K562 (cell line): ENCODE measurements around the gene UBL7.

ENCODE experiments used
- ASH1L ChIP-seq: fragments of 450-650 bp; IDR thresholded peaks from 2 replicates; pipeline ENCODE4 v1.6.1; 2018; ENCODE audit warnings: borderline replicate concordance, mild to moderate bottlenecking, low read depth; ENCODE audit not compliant: partially characterized antibody
- ELF1 ChIP-seq: fragments of 200-800 bp; sonication (Bioruptor generic); IDR thresholded peaks from 2 replicates; pipeline ENCODE4 v1.6.1; 2016; ENCODE audit warnings: missing genetic modification characterization, missing compliant biosample characterization
- ERF ChIP-seq: fragments of 450-650 bp; formaldehyde crosslinking; IDR thresholded peaks from 2 replicates; pipeline ENCODE4 v1.4.0; 2020; ENCODE audit warnings: mild to moderate bottlenecking, mixed read lengths
- HMG20A ChIP-seq: fragments of 450-650 bp; formaldehyde crosslinking; conservative IDR thresholded peaks from 2 replicates; pipeline ENCODE4 v1.4.0; 2020; ENCODE audit warnings: mild to moderate bottlenecking, mixed read lengths
- HNRNPUL1 ChIP-seq: fragments of 200-400 bp; formaldehyde crosslinking; IDR thresholded peaks from 2 replicates; pipeline ENCODE4 v1.6.1; 2017; ENCODE audit warnings: low read length
- SMC3 ChIP-seq: conservative IDR thresholded peaks from 2 replicates; pipeline ENCODE4 v1.6.1; 2011; ENCODE audit warnings: low read depth, low read length, improper control_type of control experiment; ENCODE audit not compliant: insufficient read depth
- TAF1 ChIP-seq: IDR thresholded peaks from 2 replicates; pipeline ENCODE4 v1.6.1; 2011; ENCODE audit warnings: mild to moderate bottlenecking, low read length, moderate library complexity; ENCODE audit not compliant: insufficient read depth, control insufficient read depth, severe bottlenecking; ENCODE audit errors: extremely low read depth
- TARDBP ChIP-seq: fragments of 450-650 bp; IDR thresholded peaks from 2 replicates; pipeline ENCODE4 v1.6.1; 2016
- TBP ChIP-seq: optimal IDR thresholded peaks from 2 replicates; pipeline ENCODE3; 2011; ENCODE audit warnings: low read depth, low read length, improper control_type of control experiment
- ZNF780A ChIP-seq: fragments of 250-450 bp; sonication (Bioruptor Pico); IDR thresholded peaks from 2 replicates; pipeline ENCODE4 v1.5.0; 2021; ENCODE audit warnings: mild to moderate bottlenecking
- TF ChIP-seq, protein P1 (sequence below): fragments of 250-450 bp; sonication (Bioruptor Pico); IDR thresholded peaks from 2 replicates; pipeline ENCODE4 v1.8.0; 2022; ENCODE audit warnings: inconsistent platforms, mild to moderate bottlenecking, moderate library complexity, borderline replicate concordance
- TF ChIP-seq, protein P2 (sequence below): fragments of 450-650 bp; IDR thresholded peaks from 2 replicates; pipeline ENCODE4 v1.6.1; 2018; ENCODE audit not compliant: partially characterized antibody
- TF ChIP-seq, protein P3 (sequence below), 3 experiments: IDR thresholded peaks in 2 of 3; conservative IDR thresholded peaks in 1 of 3; 2 replicates each; pipeline ENCODE4 v1.5.1; 2011 to 2012; ENCODE audit warnings: low read length in 3 of 3, mild to moderate bottlenecking in 3 of 3, control low read depth in 2 of 3, improper control_type of control experiment in 1 of 3, inconsistent platforms in 1 of 3, low read depth in 1 of 3, mixed read lengths in 1 of 3, moderate library complexity in 1 of 3; ENCODE audit not compliant: insufficient read depth in 2 of 3
- TF ChIP-seq, protein P4 (sequence below), 3 experiments: fragments of 200-800 bp in 1 of 3; fragments of 250-450 bp in 1 of 3; fragments of 450-650 bp in 1 of 3; sonication (Bioruptor Pico) in 1 of 3; sonication (Bioruptor generic) in 1 of 3; formaldehyde crosslinking in 1 of 3; IDR thresholded peaks; 2 replicates each; pipeline versions ENCODE4 v1.6.1 to v1.8.0; 2016 to 2022; ENCODE audit warnings: mild to moderate bottlenecking in 2 of 3, missing genetic modification characterization in 2 of 3, missing compliant biosample characterization in 1 of 3, moderate library complexity in 1 of 3

DNA sequence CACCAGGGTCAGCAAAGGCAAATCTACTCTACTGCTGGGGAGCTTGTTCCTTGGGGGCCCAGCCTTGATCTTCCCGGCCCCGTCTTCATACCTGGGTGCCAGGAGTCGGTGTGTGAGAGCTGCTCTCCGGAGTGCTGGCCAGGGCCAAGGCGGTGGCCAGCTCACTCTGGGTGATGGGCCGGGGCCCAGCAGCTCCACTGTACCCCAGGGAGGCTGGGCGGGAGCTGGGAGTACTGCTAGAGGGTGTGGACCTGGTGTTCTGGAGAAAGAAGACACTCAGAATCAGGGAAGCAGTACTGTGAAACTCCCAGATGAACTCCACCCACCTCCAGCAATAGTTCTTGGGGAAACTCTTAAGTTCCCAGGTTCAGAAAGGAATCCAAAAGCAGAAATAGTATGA is 11.9 kb downstream of the UBL7 start:
- TF ChIP-seq, protein P1, sequence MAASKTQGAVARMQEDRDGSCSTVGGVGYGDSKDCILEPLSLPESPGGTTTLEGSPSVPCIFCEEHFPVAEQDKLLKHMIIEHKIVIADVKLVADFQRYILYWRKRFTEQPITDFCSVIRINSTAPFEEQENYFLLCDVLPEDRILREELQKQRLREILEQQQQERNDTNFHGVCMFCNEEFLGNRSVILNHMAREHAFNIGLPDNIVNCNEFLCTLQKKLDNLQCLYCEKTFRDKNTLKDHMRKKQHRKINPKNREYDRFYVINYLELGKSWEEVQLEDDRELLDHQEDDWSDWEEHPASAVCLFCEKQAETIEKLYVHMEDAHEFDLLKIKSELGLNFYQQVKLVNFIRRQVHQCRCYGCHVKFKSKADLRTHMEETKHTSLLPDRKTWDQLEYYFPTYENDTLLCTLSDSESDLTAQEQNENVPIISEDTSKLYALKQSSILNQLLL: no peak
- TF ChIP-seq, protein P2, sequence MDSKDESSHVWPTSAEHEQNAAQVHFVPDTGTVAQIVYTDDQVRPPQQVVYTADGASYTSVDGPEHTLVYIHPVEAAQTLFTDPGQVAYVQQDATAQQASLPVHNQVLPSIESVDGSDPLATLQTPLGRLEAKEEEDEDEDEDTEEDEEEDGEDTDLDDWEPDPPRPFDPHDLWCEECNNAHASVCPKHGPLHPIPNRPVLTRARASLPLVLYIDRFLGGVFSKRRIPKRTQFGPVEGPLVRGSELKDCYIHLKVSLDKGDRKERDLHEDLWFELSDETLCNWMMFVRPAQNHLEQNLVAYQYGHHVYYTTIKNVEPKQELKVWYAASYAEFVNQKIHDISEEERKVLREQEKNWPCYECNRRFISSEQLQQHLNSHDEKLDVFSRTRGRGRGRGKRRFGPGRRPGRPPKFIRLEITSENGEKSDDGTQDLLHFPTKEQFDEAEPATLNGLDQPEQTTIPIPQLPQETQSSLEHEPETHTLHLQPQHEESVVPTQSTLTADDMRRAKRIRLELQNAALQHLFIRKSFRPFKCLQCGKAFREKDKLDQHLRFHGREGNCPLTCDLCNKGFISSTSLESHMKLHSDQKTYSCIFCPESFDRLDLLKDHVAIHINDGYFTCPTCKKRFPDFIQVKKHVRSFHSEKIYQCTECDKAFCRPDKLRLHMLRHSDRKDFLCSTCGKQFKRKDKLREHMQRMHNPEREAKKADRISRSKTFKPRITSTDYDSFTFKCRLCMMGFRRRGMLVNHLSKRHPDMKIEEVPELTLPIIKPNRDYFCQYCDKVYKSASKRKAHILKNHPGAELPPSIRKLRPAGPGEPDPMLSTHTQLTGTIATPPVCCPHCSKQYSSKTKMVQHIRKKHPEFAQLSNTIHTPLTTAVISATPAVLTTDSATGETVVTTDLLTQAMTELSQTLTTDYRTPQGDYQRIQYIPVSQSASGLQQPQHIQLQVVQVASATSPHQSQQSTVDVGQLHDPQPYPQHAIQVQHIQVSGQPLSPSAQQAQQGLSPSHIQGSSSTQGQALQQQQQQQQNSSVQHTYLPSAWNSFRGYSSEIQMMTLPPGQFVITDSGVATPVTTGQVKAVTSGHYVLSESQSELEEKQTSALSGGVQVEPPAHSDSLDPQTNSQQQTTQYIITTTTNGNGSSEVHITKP: no peak
- no peak for TF ChIP-seq ERF (CRISPR knock-in tag)
- TF ChIP-seq TAF1: no peak
- no peak for TF ChIP-seq TARDBP
- TF ChIP-seq ASH1L: no peak
- TF ChIP-seq ELF1: no peak
- no peak for TF ChIP-seq SMC3
- TF ChIP-seq, protein P3, sequence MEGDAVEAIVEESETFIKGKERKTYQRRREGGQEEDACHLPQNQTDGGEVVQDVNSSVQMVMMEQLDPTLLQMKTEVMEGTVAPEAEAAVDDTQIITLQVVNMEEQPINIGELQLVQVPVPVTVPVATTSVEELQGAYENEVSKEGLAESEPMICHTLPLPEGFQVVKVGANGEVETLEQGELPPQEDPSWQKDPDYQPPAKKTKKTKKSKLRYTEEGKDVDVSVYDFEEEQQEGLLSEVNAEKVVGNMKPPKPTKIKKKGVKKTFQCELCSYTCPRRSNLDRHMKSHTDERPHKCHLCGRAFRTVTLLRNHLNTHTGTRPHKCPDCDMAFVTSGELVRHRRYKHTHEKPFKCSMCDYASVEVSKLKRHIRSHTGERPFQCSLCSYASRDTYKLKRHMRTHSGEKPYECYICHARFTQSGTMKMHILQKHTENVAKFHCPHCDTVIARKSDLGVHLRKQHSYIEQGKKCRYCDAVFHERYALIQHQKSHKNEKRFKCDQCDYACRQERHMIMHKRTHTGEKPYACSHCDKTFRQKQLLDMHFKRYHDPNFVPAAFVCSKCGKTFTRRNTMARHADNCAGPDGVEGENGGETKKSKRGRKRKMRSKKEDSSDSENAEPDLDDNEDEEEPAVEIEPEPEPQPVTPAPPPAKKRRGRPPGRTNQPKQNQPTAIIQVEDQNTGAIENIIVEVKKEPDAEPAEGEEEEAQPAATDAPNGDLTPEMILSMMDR (IDR thresholded peaks at IDR 0.05 in 2 of 3, conservative IDR thresholded peaks at IDR 0.05 in 1 of 3; ENCODE audit: insufficient read depth in 2 of 3, low read depth in 1 of 3, low read length in 3 of 3): no peak
- TF ChIP-seq HMG20A (CRISPR knock-in tag): no peak
- TF ChIP-seq ZNF780A (CRISPR knock-in tag): no peak
- TF ChIP-seq, protein P4, sequence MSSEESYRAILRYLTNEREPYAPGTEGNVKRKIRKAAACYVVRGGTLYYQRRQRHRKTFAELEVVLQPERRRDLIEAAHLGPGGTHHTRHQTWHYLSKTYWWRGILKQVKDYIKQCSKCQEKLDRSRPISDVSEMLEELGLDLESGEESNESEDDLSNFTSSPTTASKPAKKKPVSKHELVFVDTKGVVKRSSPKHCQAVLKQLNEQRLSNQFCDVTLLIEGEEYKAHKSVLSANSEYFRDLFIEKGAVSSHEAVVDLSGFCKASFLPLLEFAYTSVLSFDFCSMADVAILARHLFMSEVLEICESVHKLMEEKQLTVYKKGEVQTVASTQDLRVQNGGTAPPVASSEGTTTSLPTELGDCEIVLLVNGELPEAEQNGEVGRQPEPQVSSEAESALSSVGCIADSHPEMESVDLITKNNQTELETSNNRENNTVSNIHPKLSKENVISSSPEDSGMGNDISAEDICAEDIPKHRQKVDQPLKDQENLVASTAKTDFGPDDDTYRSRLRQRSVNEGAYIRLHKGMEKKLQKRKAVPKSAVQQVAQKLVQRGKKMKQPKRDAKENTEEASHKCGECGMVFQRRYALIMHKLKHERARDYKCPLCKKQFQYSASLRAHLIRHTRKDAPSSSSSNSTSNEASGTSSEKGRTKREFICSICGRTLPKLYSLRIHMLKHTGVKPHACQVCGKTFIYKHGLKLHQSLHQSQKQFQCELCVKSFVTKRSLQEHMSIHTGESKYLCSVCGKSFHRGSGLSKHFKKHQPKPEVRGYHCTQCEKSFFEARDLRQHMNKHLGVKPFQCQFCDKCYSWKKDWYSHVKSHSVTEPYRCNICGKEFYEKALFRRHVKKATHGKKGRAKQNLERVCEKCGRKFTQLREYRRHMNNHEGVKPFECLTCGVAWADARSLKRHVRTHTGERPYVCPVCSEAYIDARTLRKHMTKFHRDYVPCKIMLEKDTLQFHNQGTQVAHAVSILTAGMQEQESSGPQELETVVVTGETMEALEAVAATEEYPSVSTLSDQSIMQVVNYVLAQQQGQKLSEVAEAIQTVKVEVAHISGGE (CRISPR knock-in tag; IDR thresholded peaks at IDR 0.05): no peak
- no peak for TF ChIP-seq TBP
- TF ChIP-seq HNRNPUL1: no peak
